Measurements from ENCODE around the gene CCDC88C.
"Not testable (repeated sequence)": the region's sequence is repeated elsewhere in the genome, so short reads cannot be mapped to it uniquely, and the experiment has no call there.

The CCDC88C gene

DNA sequence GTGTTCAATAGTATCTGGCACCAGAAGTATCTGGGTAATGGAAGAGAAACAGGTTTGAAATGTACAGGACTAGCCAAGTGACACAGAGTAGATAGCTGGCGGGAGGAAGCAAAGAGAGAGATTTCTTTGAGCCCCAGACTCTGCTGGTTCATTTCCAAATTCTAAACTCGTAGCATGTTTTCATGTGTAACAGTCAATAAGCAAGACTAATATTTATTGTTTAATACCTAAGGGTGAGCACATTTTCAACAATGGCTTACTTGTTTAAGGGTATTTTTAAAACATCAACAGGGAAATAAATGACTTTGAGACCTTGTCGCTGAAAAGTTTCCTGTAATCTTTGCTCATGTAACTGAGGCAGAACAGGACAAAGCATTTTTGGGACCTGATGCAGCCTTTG is 11.8 kb upstream of the CCDC88C start:
- DNase-seq (ENCODE audit: extremely low spot score): no peak
- TF ChIP-seq, protein P1, sequence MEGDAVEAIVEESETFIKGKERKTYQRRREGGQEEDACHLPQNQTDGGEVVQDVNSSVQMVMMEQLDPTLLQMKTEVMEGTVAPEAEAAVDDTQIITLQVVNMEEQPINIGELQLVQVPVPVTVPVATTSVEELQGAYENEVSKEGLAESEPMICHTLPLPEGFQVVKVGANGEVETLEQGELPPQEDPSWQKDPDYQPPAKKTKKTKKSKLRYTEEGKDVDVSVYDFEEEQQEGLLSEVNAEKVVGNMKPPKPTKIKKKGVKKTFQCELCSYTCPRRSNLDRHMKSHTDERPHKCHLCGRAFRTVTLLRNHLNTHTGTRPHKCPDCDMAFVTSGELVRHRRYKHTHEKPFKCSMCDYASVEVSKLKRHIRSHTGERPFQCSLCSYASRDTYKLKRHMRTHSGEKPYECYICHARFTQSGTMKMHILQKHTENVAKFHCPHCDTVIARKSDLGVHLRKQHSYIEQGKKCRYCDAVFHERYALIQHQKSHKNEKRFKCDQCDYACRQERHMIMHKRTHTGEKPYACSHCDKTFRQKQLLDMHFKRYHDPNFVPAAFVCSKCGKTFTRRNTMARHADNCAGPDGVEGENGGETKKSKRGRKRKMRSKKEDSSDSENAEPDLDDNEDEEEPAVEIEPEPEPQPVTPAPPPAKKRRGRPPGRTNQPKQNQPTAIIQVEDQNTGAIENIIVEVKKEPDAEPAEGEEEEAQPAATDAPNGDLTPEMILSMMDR (IDR thresholded peaks at IDR 0.05; ENCODE audit: control extremely low read depth, extremely low read depth, low read depth, missing control alignments): no peak
- POLR2A ChIA-PET: no interaction called here
- CTCF ChIA-PET: interaction anchor here (3.8 kb wide), 1 partner anchor 104 kb away, joined by 30 read pairs; no protein-coding TSS in a partner anchor

DNA sequence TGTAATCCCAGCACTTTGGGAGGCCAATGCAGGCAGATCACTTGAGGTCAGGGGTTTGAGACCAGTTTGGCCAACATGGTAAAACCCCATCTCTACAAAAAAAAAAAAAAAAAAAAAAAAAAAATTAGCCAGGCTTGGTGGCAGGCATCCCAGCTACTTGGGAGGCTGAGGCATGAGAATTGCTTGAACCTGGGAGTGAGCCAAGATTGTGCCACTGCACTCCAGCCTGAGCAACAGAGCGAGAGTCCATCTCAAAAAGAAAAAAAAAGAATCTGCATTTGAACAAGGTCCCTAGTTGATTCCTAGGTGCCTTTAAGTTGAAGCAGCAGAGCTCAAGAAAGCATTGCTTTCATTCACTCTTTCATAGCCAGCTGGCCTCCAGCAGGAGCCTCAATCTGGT is 11.3 kb upstream of the CCDC88C start:
- DNase-seq (ENCODE audit: extremely low spot score); POLR2A ChIA-PET: not testable (repeated sequence)
- CTCF ChIA-PET: interaction anchor here (0.7 to 3.8 kb wide), 4 partner anchors 11 to 143 kb away, joined by 3 to 30 read pairs (median 10); partner anchors contain the start of gene CCDC88C

DNA sequence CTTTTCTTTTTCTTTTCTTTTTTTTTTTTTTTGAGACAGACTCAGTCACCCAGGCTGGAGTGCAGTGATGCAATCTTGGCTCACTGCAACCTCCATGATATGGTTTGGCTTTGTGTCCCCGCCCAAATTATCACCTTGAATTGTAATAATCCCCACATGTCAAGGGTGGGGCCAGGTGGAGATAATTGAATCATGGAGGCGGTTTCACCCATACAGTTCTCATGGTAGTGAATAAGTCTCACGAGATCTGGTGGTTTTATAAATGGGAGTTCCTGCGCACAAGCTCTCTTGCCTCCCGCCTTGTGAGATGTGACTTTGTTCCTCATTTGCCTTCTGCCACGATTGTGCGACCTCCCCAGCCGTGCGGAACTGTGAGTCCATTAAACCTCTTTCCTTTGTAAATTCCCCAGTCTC is 7.9 kb upstream of the CCDC88C start:
- POLR2A ChIA-PET; DNase-seq (ENCODE audit: extremely low spot score): not testable (repeated sequence)
- CTCF ChIA-PET: interaction anchor here (1.0 to 12.0 kb wide), 5 partner anchors 10 to 140 kb away, joined by 3 to 180 read pairs (median 6); no protein-coding TSS in a partner anchor

DNA sequence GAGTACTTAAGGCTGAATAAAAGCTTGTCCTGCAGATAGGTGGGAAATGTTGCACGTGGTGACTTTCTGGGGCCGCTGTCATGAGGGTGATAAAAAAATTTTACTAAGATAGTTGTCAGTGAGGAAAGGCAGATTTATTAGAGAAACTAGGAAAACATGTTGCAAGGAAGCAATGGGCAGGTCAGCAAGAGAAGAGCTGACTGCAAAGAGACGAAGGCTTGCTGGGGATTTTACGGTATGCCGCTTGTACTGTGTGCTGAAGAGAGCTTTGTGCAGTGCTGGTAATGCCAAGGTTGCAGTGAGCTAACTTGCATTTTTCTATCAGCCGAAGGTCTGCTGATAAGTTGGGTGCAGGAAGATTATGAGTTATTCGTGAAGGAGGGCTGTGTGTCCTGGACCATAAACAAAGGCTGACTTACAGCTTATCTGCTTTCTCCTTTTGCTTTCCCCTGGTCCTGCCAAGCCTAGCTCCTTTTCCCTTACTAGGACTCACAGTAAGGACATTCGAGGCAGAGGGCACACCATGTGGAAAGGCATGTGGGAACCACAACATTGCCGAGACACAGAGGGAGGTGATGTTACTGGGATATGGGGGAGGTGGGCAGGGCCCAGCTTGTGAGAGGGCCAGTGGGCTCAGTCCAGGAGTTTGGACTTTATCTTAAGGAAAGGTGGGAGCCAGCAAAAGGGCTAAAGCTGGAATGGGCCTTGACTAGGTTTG is 7.4 kb upstream of the CCDC88C start:
- no peak for DNase-seq (ENCODE audit: extremely low spot score)
- ChIA-PET CTCF (interaction anchor here (0.8 to 12.0 kb wide), 9 partner anchors 9 to 220 kb away, joined by 3 to 180 read pairs (median 3); no protein-coding TSS in a partner anchor), POLR2A (no interaction called here)
- TF ChIP-seq, protein P1 (IDR thresholded peaks at IDR 0.05; ENCODE audit: control extremely low read depth, extremely low read depth, low read depth, missing control alignments): no peak

DNA sequence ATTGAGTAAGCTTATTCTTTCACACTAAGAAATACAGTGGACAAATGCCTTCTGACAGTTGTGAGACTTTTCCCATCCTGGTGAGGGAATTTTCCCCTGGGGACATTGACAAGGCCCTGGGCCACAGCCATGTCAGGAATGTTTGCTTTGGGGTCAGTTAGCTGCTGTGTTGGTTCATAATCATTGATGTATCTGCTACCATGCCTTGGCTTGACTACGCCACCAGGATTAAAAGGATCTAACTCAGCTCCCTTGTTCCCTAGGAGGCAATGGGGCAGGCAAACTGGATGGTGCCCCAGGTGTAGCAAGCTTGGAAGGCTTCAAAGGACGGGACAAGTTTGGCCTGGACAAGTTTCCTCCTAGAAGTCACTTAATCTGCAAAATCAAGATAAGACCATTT is 3.1 kb upstream of the CCDC88C start:
- TF ChIP-seq, protein P1 (IDR thresholded peaks at IDR 0.05; ENCODE audit: control extremely low read depth, extremely low read depth, low read depth, missing control alignments): no peak
- POLR2A ChIA-PET: no interaction called here
- CTCF ChIA-PET: interaction anchor here (0.9 to 12.0 kb wide), 10 partner anchors 10 to 247 kb away, joined by 3 to 180 read pairs (median 4); no protein-coding TSS in a partner anchor
- DNase-seq (ENCODE audit: extremely low spot score): no peak

DNA sequence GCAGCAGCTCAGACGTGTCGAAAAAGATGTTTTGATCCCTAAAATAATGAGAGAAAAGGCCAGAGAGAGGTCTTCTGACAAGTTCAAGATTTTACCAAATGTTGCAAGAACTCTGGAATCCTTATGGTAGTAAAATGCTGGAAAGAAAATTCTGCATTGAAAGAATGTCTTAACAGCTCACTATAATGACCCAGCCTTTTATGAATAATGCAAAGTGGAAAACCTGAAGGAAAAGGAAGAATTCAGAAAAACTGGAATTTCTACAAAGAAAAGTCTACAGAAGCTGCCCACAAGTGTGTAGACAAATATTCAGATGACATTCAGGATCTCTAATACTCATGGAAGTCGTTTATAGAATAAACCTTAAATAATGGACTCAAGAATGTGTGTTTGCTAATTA is 1.8 kb upstream of the CCDC88C start:
- ChIA-PET CTCF (interaction anchor here (0.6 to 12.0 kb wide), 15 partner anchors 9 to 243 kb away, joined by 3 to 180 read pairs (median 8); no protein-coding TSS in a partner anchor), POLR2A (no interaction called here)
- TF ChIP-seq, protein P1 (IDR thresholded peaks at IDR 0.05; ENCODE audit: control extremely low read depth, extremely low read depth, low read depth, missing control alignments): no peak
- no peak for DNase-seq (ENCODE audit: extremely low spot score)

DNA sequence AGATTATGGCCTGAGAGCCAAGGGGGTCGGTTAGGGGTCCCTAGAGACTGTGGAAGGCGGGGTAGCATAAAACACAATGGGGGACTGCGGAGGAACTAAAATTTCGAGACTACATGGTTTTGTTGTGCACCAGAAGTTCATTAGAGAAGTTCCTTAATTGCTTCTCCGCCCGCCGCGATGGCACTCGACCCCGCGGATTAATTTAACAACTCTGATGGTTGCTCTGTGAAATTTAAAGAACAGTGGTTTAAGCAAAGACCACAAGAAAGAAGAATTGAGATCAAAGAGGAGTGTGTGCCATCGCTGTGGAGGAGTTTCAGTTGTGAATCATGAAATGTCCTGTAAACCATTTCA is 1.4 kb upstream of the CCDC88C start:
- DNase-seq (ENCODE audit: extremely low spot score): no peak
- TF ChIP-seq, protein P1 (IDR thresholded peaks at IDR 0.05; ENCODE audit: control extremely low read depth, extremely low read depth, low read depth, missing control alignments): no peak
- ChIA-PET CTCF (interaction anchor here (0.7 to 12.0 kb wide), 19 partner anchors 9 to 242 kb away, joined by 3 to 180 read pairs (median 5); no protein-coding TSS in a partner anchor), POLR2A (interaction anchor here (0.6 kb wide), 1 partner anchor 73 kb away, joined by 4 read pairs; no protein-coding TSS in a partner anchor)
